ENCODE measurements around the gene OGFR.

The OGFR gene

DNA sequence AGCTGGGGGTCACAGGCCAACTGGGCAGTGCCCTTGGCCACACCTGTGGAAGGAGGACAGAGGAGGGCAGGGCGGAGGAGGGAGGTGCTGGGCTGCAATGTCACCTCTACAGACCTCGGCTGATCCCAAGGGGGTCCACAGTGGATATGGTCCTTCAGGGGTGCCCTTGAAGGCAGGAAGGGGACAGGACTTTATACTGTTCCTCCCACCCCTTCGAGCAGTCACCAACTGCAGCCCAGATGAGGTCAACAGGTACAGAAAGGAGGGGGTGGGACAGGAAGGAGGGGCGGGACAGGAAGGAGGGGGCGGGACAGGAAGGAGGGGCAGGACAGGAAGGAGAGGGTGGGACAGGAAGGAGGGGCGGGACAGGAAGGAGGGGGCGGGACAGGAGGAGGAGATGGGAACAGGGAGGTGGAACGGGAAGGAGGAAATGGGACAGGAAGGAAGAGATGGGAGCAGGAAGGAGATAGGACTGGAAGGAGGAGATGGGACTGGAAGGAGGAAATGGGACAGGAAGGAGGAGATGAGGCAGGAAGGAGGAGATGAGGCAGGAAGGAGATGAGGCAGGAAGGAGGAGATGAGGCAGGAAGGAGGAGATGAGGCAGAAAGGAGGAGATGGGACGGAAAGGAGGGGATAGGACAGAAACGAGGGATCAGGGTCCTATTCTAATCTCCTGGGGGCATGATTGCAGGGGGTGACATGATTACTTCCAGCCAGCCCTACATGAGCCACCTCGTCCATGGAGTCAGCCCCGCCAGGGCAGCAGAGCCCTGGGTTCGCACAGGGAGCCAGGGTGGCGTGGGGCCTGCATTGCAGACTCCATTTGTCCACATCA, 27.7 kb upstream of the OGFR start (continued):
- TF ChIP-seq, protein P1, sequence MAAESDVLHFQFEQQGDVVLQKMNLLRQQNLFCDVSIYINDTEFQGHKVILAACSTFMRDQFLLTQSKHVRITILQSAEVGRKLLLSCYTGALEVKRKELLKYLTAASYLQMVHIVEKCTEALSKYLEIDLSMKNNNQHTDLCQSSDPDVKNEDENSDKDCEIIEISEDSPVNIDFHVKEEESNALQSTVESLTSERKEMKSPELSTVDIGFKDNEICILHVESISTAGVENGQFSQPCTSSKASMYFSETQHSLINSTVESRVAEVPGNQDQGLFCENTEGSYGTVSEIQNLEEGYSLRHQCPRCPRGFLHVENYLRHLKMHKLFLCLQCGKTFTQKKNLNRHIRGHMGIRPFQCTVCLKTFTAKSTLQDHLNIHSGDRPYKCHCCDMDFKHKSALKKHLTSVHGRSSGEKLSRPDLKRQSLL (tag by site-specific recombination; IDR thresholded peaks at IDR 0.05) = no peak
- TF ChIP-seq ZNF529 (tag by site-specific recombination; IDR thresholded peaks at IDR 0.05; ENCODE audit: insufficient replicate concordance) (no peak), TRIM28 (IDR thresholded peaks at IDR 0.05; ENCODE audit: borderline replicate concordance, low read length) (no peak), ZNF19 (tag by site-specific recombination; IDR thresholded peaks at IDR 0.05; ENCODE audit: low read depth) (no peak), ZNF843 (tag by site-specific recombination; IDR thresholded peaks at IDR 0.05) (no peak), BCL11A (tag by site-specific recombination; IDR thresholded peaks at IDR 0.05; ENCODE audit: low read depth) (no peak), ZNF791 (tag by site-specific recombination; IDR thresholded peaks at IDR 0.05) (peak; percentile 60; the same call in 1 of the 2 replicates), ZFP69B (tag by site-specific recombination; IDR thresholded peaks at IDR 0.05) (peak; percentile 52; the same call in 1 of the 2 replicates), GLI4 (tag by site-specific recombination; IDR thresholded peaks at IDR 0.05) (no peak), ZNF121 (tag by site-specific recombination; IDR thresholded peaks at IDR 0.05) (no peak), ZNF423 (tag by site-specific recombination; IDR thresholded peaks at IDR 0.05) (no peak), ZNF391 (tag by site-specific recombination; IDR thresholded peaks at IDR 0.05; ENCODE audit: borderline replicate concordance, low read depth) (peak; percentile 53; the same call in 1 of the 2 replicates), ZNF112 (tag by site-specific recombination; IDR thresholded peaks at IDR 0.05) (no peak), SP7 (tag by site-specific recombination; IDR thresholded peaks at IDR 0.05) (peak; percentile 32; the same call in 1 of the 2 replicates), ZSCAN30 (tag by site-specific recombination; IDR thresholded peaks at IDR 0.05) (no peak), SETDB1 (IDR thresholded peaks at IDR 0.05; ENCODE audit: insufficient read length, low read length) (no peak), KLF10 (tag by site-specific recombination; IDR thresholded peaks at IDR 0.05) (no peak), ZNF707 (tag by site-specific recombination; IDR thresholded peaks at IDR 0.05) (peak; percentile 71; the same call in 1 of the 2 replicates), ZNF558 (tag by site-specific recombination; IDR thresholded peaks at IDR 0.05) (no peak), ZNF660 (tag by site-specific recombination; IDR thresholded peaks at IDR 0.05) (no peak), ZNF354C (tag by site-specific recombination; IDR thresholded peaks at IDR 0.05; ENCODE audit: borderline replicate concordance, low read depth) (no peak), ZNF600 (tag by site-specific recombination; IDR thresholded peaks at IDR 0.05) (peak; percentile 67), ZNF76 (tag by site-specific recombination; IDR thresholded peaks at IDR 0.05; ENCODE audit: borderline replicate concordance, low read depth) (peak; percentile 34; the same call in 1 of the 2 replicates)
- TF ChIP-seq, protein P2, sequence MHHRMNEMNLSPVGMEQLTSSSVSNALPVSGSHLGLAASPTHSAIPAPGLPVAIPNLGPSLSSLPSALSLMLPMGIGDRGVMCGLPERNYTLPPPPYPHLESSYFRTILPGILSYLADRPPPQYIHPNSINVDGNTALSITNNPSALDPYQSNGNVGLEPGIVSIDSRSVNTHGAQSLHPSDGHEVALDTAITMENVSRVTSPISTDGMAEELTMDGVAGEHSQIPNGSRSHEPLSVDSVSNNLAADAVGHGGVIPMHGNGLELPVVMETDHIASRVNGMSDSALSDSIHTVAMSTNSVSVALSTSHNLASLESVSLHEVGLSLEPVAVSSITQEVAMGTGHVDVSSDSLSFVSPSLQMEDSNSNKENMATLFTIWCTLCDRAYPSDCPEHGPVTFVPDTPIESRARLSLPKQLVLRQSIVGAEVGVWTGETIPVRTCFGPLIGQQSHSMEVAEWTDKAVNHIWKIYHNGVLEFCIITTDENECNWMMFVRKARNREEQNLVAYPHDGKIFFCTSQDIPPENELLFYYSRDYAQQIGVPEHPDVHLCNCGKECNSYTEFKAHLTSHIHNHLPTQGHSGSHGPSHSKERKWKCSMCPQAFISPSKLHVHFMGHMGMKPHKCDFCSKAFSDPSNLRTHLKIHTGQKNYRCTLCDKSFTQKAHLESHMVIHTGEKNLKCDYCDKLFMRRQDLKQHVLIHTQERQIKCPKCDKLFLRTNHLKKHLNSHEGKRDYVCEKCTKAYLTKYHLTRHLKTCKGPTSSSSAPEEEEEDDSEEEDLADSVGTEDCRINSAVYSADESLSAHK (tag by site-specific recombination; IDR thresholded peaks at IDR 0.05) = no peak
- TF ChIP-seq, protein P3, sequence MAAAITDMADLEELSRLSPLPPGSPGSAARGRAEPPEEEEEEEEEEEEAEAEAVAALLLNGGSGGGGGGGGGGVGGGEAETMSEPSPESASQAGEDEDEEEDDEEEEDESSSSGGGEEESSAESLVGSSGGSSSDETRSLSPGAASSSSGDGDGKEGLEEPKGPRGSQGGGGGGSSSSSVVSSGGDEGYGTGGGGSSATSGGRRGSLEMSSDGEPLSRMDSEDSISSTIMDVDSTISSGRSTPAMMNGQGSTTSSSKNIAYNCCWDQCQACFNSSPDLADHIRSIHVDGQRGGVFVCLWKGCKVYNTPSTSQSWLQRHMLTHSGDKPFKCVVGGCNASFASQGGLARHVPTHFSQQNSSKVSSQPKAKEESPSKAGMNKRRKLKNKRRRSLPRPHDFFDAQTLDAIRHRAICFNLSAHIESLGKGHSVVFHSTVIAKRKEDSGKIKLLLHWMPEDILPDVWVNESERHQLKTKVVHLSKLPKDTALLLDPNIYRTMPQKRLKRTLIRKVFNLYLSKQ (tag by site-specific recombination; IDR thresholded peaks at IDR 0.05; ENCODE audit: borderline replicate concordance) = peak; percentile 75; the same call in 1 of the 2 replicates
- TF ChIP-seq, protein P4, sequence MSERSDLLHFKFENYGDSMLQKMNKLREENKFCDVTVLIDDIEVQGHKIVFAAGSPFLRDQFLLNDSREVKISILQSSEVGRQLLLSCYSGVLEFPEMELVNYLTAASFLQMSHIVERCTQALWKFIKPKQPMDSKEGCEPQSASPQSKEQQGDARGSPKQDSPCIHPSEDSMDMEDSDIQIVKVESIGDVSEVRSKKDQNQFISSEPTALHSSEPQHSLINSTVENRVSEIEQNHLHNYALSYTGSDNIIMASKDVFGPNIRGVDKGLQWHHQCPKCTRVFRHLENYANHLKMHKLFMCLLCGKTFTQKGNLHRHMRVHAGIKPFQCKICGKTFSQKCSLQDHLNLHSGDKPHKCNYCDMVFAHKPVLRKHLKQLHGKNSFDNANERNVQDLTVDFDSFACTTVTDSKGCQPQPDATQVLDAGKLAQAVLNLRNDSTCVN (tag by site-specific recombination; optimal IDR thresholded peaks at IDR 0.05) = no peak
- TF ChIP-seq, protein P5, sequence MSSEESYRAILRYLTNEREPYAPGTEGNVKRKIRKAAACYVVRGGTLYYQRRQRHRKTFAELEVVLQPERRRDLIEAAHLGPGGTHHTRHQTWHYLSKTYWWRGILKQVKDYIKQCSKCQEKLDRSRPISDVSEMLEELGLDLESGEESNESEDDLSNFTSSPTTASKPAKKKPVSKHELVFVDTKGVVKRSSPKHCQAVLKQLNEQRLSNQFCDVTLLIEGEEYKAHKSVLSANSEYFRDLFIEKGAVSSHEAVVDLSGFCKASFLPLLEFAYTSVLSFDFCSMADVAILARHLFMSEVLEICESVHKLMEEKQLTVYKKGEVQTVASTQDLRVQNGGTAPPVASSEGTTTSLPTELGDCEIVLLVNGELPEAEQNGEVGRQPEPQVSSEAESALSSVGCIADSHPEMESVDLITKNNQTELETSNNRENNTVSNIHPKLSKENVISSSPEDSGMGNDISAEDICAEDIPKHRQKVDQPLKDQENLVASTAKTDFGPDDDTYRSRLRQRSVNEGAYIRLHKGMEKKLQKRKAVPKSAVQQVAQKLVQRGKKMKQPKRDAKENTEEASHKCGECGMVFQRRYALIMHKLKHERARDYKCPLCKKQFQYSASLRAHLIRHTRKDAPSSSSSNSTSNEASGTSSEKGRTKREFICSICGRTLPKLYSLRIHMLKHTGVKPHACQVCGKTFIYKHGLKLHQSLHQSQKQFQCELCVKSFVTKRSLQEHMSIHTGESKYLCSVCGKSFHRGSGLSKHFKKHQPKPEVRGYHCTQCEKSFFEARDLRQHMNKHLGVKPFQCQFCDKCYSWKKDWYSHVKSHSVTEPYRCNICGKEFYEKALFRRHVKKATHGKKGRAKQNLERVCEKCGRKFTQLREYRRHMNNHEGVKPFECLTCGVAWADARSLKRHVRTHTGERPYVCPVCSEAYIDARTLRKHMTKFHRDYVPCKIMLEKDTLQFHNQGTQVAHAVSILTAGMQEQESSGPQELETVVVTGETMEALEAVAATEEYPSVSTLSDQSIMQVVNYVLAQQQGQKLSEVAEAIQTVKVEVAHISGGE (tag by site-specific recombination; conservative IDR thresholded peaks at IDR 0.05; ENCODE audit: low read depth) = peak; percentile 93
